Measurements from ENCODE around the gene SCD5.

Gene SCD5

GRCh38 chr4:82644734-82645126 is 153.9 kb downstream of the SCD5 start:
- H3K4me3 ChIP-seq (ENCODE audit: low read depth, low read length): no peak overlapping the region

- no peak overlapping the region for H3K4me3 ChIP-seq (ENCODE audit: low read depth, low read length)
Measured at GRCh38 chr4:82643994-82644733, 154.4 kb downstream of the SCD5 start.

DNA sequence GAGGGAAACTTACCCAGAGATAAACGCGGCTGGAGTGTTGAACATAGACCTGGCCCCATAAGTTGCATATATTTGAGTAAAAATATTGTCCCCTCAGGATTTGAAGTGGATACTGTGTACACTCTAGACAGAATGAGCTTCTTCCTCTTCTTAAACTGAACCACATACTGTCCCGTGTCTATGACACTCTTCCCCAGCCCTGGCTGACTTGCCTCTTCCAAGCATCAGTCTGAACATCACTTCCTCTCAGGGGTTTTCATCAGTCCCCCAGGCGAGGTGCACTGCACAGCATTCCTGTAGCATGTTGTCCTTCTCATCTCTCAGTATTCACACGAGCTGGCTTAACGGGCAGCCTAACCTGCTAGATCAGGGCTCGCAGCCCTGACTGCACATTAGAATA is 156.3 kb downstream of the SCD5 start:
- H3K4me3 ChIP-seq (ENCODE audit: low read depth, low read length): no peak overlapping the region

- H3K4me3 ChIP-seq (ENCODE audit: low read depth, low read length): no peak overlapping the region
Measured at GRCh38 chr4:82640540-82640939, 158.1 kb downstream of the SCD5 start.

DNA sequence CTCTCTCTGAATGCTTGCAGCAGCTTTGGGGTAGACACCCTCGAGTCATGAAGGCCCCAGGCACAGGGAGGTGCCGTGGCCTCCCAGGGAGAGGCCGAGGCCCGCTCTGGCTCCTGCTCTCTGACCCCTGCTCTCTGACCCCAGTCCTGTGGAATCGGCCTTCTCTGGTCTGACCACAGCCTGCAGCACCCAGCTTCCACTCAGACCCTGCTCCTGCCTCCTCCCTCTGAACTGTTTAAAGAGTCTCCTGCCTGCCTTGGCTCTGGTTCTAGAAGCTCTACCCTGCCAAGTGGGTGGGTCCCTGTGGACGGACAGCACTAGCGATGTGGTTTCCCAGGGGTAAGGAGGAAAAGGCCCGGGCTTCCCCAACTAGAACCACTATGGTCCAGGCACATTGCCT is 158.6 kb downstream of the SCD5 start:
- H3K4me3 ChIP-seq (ENCODE audit: low read depth, low read length): no peak overlapping the region

DNA sequence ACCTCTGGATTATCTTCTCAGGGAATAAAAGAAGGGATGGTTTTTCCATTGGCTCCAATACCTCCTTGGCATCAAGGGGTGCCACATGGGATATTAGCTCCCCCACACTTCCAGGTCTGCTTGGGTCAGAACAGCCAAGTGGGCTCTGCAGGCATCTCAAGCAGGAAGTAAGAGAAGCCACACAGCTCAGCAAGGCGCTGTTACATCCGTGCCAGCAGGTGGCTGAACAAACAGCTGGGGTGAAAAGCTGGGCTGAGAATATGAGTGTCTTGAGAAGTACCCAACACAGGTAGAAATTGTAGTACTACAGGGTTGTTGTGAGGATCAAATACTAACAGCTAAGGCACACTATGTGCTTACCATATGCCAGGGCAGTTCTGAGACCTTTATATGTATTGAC is 160.1 kb downstream of the SCD5 start:
- no peak overlapping the region for H3K4me3 ChIP-seq (ENCODE audit: low read depth, low read length)

GRCh38 chr4:82630079-82630478 is 168.5 kb downstream of the SCD5 start:
- no peak overlapping the region for H3K4me3 ChIP-seq (ENCODE audit: low read depth, low read length)

DNA sequence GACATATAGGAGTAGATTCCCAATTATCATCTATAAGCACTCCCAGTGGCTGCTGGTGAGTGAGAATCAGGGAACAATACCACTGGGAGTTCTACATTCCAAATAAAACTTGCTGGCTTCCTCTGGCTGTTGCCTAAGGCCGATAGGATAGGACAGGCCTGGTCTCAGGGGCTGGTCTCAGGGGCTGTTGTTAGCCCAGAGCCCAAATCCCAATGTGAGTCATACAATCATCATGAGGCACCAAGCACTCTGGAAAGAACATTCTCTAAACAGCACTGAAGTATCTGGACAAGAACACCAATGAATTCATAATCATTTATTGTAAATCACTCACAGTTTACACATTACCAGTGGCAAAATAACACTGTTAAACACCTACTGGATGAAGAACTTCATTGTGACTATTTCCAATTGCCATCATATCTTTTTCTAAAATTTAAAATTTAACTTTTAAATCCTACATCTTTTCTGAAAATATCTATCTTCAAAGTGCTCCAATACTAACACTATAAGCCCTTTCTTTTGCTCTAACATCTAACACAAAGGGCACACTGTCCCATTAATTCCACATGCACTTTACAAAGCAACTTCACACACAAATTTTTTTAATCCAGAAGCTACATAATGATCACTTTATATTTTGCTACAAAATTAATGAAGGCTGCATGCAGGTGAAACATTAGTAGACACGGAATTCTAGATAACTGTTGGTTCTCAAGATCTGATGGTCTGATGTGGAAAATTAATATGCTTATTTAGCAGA is 169.2 kb downstream of the SCD5 start:
- no peak overlapping the region for H3K4me3 ChIP-seq (ENCODE audit: low read depth, low read length)

DNA sequence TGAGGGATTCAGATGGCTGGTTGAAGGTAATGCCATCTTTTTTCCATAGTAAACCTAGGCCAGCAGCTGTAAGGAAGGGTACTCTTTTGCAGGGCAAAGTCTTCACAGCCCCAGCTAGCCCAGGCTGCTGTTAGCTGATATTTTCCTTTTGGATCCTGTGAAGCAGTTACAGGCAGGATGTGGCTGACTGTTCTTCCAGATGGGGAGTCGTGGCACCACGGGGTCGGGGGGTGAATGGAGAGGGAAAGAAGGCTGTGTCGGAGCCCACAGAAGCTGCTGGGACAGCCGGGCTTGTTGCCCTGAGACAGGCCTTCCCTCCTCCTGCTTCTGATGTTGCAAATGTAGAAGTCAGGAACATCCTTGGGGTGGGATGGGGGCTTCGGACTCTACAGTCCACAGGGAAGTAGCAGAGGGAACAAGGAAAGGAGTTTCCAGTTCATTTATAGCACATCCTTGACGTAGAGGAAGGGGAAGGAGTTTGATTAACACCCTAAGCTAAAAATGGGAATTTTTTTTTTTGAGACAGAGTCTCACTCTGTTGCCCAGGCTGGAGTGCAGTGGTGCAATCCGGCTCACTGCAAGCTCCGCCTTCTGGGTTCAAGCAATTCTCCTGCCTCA is 172.2 kb downstream of the SCD5 start:
- no peak overlapping the region for H3K4me3 ChIP-seq (ENCODE audit: low read depth, low read length)

DNA sequence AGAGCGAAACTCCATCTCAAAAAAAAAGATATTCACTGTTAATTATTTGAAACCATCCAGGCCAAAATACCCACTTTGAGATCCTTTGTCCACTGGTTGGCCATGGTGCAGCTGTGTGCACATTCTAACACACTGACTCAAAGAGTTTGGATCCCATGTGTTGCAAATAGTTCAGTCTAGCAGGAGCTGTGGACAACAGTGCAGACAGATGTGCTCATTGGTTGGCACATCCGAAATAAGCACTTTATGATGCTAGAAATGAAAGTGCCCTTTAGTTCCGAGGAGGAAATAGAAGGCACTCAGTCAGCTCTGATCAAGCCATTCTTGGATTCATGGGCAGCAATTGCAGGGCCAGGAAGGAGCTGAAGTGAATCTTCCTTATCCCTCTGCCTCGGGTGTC is 173.8 kb downstream of the SCD5 start:
- H3K4me3 ChIP-seq (ENCODE audit: low read depth, low read length): no peak overlapping the region

- H3K4me3 ChIP-seq (ENCODE audit: low read depth, low read length): no peak overlapping the region
Measured at GRCh38 chr4:82623121-82623683, 175.4 kb downstream of the SCD5 start.

DNA sequence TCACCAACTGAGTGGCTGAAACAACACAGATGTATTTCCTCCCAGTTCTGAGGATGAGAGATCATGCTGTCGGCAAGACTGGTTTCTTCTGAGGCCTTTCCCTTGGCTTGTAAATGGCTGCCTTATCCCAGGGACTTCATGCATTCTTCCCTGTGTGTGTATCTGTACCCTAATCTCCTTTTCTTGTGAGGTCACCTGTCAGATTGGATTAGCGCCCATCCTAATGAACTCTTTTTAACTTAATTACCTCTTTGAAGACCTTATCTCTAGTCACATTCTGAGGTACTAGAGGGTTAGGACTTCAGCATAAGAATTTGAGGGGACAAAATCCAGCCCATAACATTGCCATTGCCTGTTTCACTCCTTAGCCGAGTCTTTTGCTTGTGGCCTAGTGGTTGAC is 177.3 kb downstream of the SCD5 start:
- H3K4me3 ChIP-seq (ENCODE audit: low read depth, low read length): no peak overlapping the region

- H3K4me3 ChIP-seq (ENCODE audit: low read depth, low read length): no peak overlapping the region
Measured at GRCh38 chr4:82620126-82620735, 178.4 kb downstream of the SCD5 start.

DNA sequence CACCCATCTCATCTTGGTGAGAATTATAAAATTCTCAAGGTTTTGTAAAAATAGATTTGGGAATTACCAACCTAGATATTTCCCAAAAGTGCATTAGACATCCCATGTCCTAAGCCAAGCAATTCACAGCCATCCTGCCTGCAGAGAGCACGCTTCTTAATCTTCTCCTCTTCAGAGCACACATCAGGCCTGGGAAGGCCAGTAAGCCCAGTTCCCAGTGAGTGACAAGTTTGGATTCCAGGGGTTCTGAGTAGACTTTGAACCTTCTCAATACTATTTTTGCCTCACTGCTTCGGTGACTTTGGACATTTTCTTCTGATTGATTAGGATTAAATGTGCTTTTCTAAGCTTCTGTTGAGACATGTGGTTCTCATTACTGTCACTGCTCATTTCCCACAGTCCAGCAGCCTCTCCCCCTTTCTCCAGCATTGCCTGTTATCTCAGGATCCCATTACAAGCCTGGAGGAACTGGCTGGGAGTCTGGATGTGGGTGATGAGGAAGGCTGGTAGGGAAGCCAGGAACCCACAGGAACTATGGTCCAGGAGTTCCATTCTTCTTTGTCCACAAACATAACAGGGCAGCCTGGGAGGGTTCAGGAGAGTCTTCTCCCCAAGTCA is 180.4 kb downstream of the SCD5 start:
- H3K4me3 ChIP-seq (ENCODE audit: low read depth, low read length): no peak overlapping the region

GRCh38 chr4:82614838-82615449 is 183.7 kb downstream of the SCD5 start:
- no peak overlapping the region for H3K4me3 ChIP-seq (ENCODE audit: low read depth, low read length)

- no peak overlapping the region for H3K4me3 ChIP-seq (ENCODE audit: low read depth, low read length)
Measured at GRCh38 chr4:82613121-82613520, 185.5 kb downstream of the SCD5 start.

- no peak overlapping the region for H3K4me3 ChIP-seq (ENCODE audit: low read depth, low read length)
Measured at GRCh38 chr4:82611982-82612381, 186.6 kb downstream of the SCD5 start.

GRCh38 chr4:82611527-82611926 is 187.1 kb downstream of the SCD5 start:
- no peak overlapping the region for H3K4me3 ChIP-seq (ENCODE audit: low read depth, low read length)

GRCh38 chr4:82610041-82610440 is 188.6 kb downstream of the SCD5 start:
- no peak overlapping the region for H3K4me3 ChIP-seq (ENCODE audit: low read depth, low read length)

DNA sequence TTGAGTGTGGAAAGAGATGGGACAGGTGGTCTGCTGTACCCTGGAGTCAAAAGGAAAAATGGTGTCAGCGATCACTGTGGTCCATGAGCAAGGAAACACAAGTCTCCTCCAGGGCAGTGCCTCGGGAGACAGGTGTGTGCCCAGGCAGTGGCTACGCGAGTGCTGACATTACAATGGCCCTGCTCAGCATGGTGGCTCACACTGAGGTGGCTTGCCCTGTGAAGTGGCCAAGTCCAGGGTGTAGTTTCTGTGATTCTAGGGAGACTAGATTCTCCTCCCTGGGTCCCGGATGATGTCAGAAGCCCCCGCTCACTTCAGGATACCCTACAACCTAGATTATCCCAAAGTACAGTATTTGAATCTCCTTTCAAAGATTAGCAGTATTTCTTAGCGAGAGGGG is 192.0 kb downstream of the SCD5 start:
- no peak overlapping the region for H3K4me3 ChIP-seq (ENCODE audit: low read depth, low read length)

Measured in iPS-11a (cell line).